22Rv1 (cell line): ENCODE data around the gene SLC6A8.

ENCODE experiments used
- ZFX ChIP-seq: fragments of 450-650 bp; IDR thresholded peaks from 2 replicates; pipeline ENCODE4 v1.6.1; 2017; ENCODE audit warnings: antibody characterized with exemption, borderline replicate concordance
- TF ChIP-seq, protein P1 (sequence below): fragments of 450-650 bp; IDR thresholded peaks from 2 replicates; pipeline ENCODE4 v1.5.1; 2017; ENCODE audit warnings: mild to moderate bottlenecking

DNA sequence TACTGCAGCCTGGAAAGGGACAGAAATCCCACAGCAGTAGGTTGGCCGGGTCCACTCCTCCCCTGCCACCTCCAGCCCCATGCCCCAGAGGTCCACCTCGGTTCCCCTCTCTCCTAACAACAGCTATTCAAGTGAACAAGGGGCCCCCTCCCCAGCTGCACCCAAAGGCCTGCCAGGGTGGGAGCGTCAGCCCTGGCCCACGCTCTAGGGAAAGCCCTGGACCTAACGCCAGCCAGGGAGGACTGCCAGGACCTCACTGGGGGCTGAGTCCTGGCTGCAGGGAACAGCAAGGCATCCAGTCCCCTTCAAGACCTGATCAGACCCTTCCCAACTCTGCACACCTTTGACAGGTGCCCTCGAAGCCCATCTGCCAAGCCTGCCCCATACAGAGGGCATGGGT lies 13.2 kb downstream of the SLC6A8 start:
- TF ChIP-seq, protein P1, sequence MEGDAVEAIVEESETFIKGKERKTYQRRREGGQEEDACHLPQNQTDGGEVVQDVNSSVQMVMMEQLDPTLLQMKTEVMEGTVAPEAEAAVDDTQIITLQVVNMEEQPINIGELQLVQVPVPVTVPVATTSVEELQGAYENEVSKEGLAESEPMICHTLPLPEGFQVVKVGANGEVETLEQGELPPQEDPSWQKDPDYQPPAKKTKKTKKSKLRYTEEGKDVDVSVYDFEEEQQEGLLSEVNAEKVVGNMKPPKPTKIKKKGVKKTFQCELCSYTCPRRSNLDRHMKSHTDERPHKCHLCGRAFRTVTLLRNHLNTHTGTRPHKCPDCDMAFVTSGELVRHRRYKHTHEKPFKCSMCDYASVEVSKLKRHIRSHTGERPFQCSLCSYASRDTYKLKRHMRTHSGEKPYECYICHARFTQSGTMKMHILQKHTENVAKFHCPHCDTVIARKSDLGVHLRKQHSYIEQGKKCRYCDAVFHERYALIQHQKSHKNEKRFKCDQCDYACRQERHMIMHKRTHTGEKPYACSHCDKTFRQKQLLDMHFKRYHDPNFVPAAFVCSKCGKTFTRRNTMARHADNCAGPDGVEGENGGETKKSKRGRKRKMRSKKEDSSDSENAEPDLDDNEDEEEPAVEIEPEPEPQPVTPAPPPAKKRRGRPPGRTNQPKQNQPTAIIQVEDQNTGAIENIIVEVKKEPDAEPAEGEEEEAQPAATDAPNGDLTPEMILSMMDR, result no peak
- TF ChIP-seq ZFX, result no peak
